Fibroblast of the aortic adventitia (primary cell): Measurements from ENCODE around the gene SIM1. TPM values are rescaled to one million over a fixed set of nuclear protein-coding genes. Genes with fewer than 3 reads are reported as not detected.

ENCODE experiments used
- DNase-seq: peaks from one replicate; pipeline ENCODE4 v3.0.0-alpha.2; 2010; ENCODE audit warnings: low read depth
- H3K4me3 ChIP-seq: 2 replicates; pipeline ENCODE4 v1.5.1; 2011; ENCODE audit warnings: low read depth, mild to moderate bottlenecking, control low read depth, low read length, moderate library complexity
- CTCF ChIP-seq: IDR thresholded peaks from 2 replicates; pipeline ENCODE4 v1.5.1; 2011; ENCODE audit warnings: mild to moderate bottlenecking, low read length, control low read depth, inconsistent platforms; ENCODE audit not compliant: insufficient read depth
- total RNA-seq: library from RNA; depleted of rRNA; stranded (reverse); fragments of >200 nt; gene quantifications from 2 replicates; pipeline ENCODE4 v1.2.3, GENCODE V29; 2012; ENCODE audit warnings: low replicate concordance

SIM1 gene
- total RNA-seq, 1 donor: under 0.01 TPM

GRCh38 chr6:100449239-100449691, 15.5 kb downstream of the SIM1 start:
- DNase-seq: no peak
- no peak for TF ChIP-seq CTCF
- H3K4me3 ChIP-seq: no peak overlapping the region

GRCh38 chr6:100447900-100448748, 16.6 kb downstream of the SIM1 start:
- DNase-seq: no peak
- no peak overlapping the region for H3K4me3 ChIP-seq
- TF ChIP-seq CTCF: no peak

DNA sequence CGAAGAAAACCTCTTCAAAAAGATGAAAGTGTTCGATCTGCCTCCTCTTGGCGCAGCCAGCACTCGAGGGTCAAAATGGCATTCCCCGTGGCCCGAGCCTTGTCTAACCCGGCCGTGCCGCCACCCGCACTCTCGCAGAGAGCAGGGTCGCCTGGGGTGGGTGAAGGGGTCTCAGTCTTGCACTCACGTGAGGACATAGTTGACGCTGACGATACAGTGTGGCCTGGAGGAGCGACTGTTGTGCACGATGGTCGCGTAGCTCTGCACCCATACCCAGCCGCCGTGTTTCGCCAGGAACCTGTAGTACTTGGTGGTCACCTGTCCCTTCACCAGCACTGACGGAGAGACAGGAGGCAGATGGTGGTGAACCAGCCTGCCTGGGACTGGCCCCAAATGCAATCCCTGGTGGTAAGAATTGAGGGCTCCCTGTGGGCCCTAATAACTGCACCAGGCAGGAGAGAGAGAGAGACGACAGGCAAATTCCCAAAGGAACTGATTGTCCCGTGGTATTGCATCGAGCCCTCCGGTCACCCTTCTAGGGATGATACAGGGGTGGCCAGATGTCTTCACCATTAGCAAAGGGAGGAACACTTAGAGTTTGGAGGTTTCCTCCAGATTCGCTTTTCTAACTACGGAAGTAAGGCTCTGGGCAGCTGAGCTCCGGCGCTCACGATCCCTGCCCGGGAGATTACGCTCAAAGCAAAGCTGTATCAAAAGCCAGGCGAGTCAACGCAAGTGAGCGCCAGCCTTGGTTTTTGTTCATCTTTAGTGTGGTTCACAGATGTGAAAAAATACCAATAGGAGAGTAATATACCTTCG, 17.4 kb downstream of the SIM1 start:
- no peak for DNase-seq
- peak overlapping the region; percentile 11 for H3K4me3 ChIP-seq
- no peak for TF ChIP-seq CTCF

DNA sequence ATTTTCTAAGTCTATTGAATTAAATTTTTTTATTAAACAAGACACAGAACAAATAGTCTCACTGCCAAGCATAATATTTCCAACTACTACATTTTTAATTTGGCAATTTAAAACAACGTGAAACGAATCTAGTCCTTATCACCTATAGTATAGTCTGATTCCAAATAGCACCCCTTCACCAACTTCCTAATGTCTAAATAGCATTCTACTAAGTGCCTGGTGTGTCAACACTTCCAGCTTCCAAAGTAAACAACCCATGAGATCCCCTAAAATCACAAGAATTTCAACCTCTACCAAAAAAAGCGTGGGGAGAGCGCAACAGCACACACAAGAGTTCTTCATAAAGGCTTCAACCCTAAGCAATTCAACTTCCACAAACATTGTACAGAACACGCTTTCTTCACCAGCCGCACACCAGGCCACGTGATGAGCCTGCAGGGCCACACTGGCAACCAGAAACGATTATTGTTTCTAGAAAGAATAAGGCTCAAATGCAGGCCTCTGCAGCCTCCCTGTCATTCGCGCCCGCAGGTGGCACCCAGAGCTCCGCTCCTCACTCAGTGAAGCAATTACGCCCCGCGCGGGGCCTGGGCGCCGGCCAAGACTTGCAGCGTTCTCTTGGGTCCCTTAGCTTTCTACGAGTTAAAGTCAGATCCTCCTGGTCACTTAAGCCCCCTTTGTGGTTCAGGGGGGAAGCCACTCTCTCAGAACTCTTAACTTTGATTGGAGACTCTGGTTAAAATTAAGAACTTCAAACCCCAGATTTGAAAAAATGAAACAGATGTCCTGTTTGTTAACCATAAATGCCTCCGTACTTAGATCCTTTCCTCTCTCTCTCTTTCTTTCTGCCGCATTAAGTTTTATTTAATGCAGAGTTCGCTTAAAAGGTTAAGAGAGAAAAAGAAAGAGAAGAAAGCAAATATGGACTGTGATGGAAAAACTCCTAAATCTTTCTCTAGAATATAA, 18.3 kb downstream of the SIM1 start:
- DNase-seq: no peak
- no peak overlapping the region for H3K4me3 ChIP-seq
- TF ChIP-seq CTCF: peak; percentile 6

- TF ChIP-seq CTCF: no peak
- H3K4me3 ChIP-seq: no peak overlapping the region
- DNase-seq: no peak
These were observed 19.2 kb downstream of the SIM1 start for GRCh38 chr6:100445512-100445911.

DNA sequence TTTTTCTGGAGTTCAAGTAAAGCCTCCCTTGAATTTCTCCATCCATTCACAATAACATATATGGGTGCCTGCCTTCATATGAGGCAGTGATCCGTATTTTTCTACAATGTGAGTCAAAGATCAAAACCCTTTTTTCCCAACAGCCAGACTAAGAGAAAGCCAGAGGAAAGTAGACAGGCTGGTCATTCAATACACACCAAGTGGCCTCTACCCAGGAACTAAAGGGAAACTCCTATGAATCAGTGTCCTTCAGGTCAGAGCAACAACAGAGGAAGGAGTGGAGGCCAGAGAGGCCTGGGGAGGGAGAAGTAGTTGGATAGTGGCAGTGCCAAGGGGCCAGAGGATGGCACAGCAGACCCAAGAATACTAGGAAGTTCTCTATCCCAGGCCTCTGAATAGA, 23.8 kb downstream of the SIM1 start:
- no peak overlapping the region for H3K4me3 ChIP-seq
- TF ChIP-seq CTCF: no peak
- DNase-seq: no peak
